GM12872 (cell line): ENCODE results near the gene MDC1.

Experiments used
- CTCF ChIP-seq: IDR thresholded peaks from 3 replicates; pipeline ENCODE4 v1.5.1; 2011; ENCODE audit warnings: low read depth, mild to moderate bottlenecking, low read length, moderate library complexity; ENCODE audit not compliant: insufficient read depth

MDC1 gene

GRCh38 chr6:30670760-30671527, 46.1 kb downstream of the MDC1 start:
- peak; percentile 21; the same call in 1 of the 3 replicates for TF ChIP-seq CTCF

- TF ChIP-seq CTCF = no peak
Measured at GRCh38 chr6:30664994-30665767, 51.9 kb downstream of the MDC1 start.

GRCh38 chr6:30657454-30657853, 59.6 kb downstream of the MDC1 start:
- no peak for TF ChIP-seq CTCF

GRCh38 chr6:30656513-30656912, 60.6 kb downstream of the MDC1 start:
- TF ChIP-seq CTCF = no peak

- TF ChIP-seq CTCF = no peak
Measured at GRCh38 chr6:30655743-30656094, 61.4 kb downstream of the MDC1 start.

- TF ChIP-seq CTCF = no peak
Measured at GRCh38 chr6:30654798-30655742, 62.0 kb downstream of the MDC1 start.

- no peak for TF ChIP-seq CTCF
Measured at GRCh38 chr6:30651143-30651542, 65.9 kb downstream of the MDC1 start.
